Loucy (cell line): ENCODE data around the gene MFSD6.

ENCODE experiments used
- EZH2phosphoT487 ChIP-seq: fragments of 200-600 bp; IDR thresholded peaks from 2 replicates; pipeline ENCODE4 v1.6.1; 2018; ENCODE audit warnings: antibody characterized with exemption, mild to moderate bottlenecking, moderate library complexity, borderline replicate concordance
- TF ChIP-seq, protein P1 (sequence below): fragments of 200-600 bp; sonication (generic); conservative IDR thresholded peaks from 2 replicates; pipeline ENCODE4 v1.5.1; 2014; ENCODE audit warnings: mild to moderate bottlenecking, antibody characterized with exemption, low read length

DNA sequence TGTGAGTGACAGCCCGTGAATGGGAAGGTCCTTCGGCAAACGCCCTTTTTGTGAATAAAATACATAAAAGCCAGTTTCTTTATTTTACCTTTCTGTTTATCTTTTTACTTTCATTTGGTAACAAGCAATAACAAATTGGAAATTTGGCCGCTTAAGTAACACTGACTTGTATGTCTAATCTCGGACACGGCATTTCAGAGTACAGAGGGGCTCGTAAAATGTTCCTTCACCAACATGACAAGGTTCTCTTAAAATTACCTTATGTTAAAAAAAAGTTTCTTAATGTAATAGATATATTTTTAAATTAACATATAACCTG is 126.9 kb downstream of the MFSD6 start:
- TF ChIP-seq, protein P1, sequence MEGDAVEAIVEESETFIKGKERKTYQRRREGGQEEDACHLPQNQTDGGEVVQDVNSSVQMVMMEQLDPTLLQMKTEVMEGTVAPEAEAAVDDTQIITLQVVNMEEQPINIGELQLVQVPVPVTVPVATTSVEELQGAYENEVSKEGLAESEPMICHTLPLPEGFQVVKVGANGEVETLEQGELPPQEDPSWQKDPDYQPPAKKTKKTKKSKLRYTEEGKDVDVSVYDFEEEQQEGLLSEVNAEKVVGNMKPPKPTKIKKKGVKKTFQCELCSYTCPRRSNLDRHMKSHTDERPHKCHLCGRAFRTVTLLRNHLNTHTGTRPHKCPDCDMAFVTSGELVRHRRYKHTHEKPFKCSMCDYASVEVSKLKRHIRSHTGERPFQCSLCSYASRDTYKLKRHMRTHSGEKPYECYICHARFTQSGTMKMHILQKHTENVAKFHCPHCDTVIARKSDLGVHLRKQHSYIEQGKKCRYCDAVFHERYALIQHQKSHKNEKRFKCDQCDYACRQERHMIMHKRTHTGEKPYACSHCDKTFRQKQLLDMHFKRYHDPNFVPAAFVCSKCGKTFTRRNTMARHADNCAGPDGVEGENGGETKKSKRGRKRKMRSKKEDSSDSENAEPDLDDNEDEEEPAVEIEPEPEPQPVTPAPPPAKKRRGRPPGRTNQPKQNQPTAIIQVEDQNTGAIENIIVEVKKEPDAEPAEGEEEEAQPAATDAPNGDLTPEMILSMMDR = no peak
- TF ChIP-seq EZH2phosphoT487 = no peak
